DMS53 (cell line): ENCODE measurements around the gene SSTR5.
A peak's percentile ranks its signal among the peaks of the same experiment; 100 is the strongest.
"Not testable (repeated sequence)": the region's sequence is repeated elsewhere in the genome, so short reads cannot be mapped to it uniquely, and the experiment has no call there.

Experiments used
- DNase-seq: peaks from one replicate; lab custom pipeline; 2025; lab: John Stamatoyannopoulos, UW

The SSTR5 gene

GRCh38 chr16:1073566-1074378, 1.2 kb downstream of the SSTR5 start:
- DNase-seq = no peak

DNA sequence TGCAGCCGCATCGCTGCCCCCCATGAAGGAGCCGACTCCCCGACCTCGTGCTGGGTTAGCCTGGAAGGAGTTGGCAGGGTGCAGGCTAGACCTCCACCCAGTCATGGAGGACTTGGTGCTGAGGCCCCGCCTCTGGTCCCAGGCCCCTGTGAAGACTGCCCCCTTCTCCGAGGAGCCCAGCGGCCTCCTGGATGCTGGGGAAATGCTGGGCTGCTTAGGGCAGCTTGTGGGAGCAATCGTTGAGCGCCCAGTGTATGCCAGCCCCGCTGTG, 1.8 kb downstream of the SSTR5 start:
- DNase-seq = no peak

GRCh38 chr16:1075546-1075945, 3.0 kb downstream of the SSTR5 start:
- no peak for DNase-seq

DNA sequence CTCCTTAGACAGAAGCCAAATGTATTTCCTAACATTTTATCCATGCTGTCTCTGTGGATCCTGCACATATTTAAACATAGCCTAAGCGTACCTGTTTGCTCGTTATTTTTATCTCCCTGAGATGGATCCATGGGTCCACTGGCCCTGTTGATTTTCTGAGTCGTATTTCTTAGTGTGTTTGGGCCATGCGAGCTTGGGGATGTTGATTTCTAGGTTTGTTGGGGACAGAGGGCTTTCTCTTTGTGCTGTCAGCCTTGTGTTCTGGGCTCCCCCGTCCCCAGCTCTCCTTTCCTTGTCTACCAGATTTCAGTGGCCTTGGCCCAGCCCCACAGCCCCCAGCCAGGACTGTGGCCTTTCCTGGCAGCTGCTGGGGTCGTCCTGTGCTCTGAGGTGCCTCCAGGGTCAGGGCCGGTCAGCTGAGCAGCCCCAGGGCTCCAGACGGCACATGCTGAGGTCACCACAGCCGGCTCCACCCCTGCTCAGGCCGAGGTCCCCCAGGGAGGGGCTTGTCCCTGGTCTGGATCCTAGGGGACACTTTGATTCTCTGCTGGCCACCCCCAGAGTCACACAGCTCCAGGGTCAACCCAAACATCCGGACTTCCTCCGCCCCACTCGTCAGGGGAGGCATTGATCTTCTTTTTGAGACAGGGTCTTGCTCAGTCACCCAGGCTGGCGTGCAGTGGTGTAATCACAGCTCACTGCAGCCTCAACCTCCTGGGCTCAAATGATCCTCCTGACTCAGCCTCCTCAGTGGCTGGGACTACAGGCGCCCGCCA, 4.4 kb downstream of the SSTR5 start:
- no peak for DNase-seq

DNA sequence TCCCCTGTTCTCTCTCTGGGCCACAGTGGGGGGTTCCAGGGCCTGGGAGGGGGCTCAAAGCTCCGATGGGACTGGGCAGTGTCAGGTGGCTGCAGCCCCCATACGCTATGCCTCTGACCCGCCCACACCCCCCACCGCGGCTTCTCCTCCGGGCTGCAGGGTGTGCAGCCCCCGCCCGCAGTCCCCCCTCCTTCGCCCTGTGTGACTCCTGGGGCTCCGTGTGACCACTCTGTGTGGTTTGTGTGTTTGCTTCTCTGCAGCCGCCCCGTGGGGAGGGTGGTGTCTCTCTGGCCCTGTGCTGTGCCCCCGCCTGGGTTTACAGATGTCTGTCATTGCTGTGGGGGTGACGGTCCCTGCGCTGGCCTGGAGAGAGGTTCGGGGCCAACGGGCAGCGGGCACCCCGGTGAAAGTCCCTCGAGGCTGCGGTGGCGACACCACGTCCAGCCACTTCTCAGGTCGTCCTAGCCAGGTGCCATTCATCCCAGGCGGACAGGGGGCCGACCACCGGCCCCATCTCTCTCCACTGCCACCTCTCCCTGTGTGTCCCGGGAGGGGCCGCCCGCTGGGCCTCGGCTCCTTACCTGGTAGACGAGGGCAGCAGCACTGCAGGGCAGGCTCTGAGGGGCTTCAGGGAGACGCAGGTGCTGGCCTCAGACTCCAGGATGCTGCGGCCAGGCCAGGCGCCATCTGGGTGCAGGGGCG, 5.5 kb downstream of the SSTR5 start:
- DNase-seq = no peak

GRCh38 chr16:1078579-1079021, 6.1 kb downstream of the SSTR5 start:
- DNase-seq = peak; percentile 74

DNA sequence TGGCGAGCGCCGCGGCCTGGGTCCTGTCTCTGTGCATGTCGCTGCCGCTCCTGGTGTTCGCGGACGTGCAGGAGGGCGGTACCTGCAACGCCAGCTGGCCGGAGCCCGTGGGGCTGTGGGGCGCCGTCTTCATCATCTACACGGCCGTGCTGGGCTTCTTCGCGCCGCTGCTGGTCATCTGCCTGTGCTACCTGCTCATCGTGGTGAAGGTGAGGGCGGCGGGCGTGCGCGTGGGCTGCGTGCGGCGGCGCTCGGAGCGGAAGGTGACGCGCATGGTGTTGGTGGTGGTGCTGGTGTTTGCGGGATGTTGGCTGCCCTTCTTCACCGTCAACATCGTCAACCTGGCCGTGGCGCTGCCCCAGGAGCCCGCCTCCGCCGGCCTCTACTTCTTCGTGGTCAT, 6.8 kb downstream of the SSTR5 start:
- no peak for DNase-seq

GRCh38 chr16:1079786-1080525, 7.4 kb downstream of the SSTR5 start:
- no peak for DNase-seq

GRCh38 chr16:1080801-1081733, 8.5 kb downstream of the SSTR5 start:
- no peak for DNase-seq

DNA sequence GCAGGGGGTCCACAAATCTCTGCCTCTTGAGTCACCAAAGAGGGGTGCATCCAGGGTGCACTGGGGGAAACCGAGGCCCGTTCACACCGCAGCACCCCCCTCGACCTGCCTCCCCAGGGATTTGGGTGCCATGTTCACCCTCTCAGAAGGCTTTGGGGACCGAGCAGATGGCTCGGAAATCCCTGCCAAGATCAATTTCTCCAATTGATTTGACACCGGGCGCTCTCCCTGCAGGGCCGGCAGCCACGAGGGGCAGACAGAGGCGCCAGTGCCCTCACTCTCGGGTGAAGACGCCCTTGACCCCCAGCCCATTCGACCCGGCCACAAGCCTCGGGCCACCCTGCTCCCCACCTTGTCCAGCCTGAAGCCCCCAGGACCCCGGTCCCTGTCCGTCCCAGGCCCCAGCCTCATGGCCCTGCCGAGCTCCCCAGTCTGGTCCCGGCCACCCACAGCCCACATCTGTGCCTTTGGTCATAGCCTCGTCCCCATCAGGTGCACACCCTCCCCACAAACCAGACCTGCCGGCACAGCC, 9.3 kb downstream of the SSTR5 start:
- no peak for DNase-seq

DNA sequence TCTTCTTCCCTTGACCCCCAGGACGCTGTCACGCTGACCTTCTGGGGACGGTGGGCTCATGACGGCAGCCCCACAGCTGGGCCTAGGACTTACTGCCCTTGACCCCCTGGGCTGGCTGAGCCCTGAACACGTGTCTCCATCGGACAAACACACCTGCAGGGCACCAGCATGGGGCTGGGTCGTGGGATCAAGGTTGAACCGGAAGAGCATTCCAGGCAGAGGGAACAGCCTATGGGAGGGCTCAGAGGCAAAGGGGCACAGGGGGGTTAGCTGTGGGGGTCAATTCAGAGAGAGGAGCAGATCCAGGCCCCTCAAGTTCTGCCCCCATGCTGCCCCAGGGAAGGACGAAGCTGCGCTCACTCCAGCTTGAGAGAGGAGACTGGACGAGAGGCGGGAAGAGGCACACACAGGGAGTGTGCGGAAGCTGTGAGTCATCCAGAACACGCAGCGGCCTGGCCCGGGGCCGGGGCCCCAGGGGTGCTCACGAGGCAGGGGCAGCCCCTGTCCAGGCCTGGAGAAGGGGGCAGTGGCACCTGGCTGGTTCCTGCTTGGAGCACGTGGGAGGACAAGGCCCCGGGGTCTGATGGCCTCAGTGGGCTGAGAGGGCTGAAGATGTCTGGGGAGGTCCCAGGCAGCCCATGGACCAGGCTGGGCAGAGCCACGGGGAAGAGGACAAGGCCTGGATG, 9.9 kb downstream of the SSTR5 start:
- no peak for DNase-seq

- DNase-seq = no peak
These were observed 10.6 kb downstream of the SSTR5 start for GRCh38 chr16:1082952-1083675.

DNA sequence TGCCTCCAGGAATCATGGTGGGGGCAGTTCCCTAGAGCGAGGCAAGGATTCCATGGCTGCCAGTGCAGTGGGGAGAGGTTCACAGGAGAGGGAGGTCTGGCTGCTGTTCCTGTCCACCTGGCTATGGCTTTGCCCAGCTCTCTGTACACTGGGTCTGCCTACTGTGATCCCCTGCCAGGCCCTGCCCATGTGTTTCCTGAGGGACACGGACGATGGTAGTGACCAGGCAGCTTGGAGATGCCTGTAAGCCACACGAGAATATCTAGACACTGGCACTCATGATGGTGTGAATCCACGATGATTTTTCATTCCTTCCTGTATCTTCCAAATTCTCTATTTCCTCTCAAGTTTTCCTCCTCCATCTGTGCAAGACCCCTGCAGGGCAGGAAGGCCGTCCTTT, 12.4 kb downstream of the SSTR5 start:
- no peak for DNase-seq

DNA sequence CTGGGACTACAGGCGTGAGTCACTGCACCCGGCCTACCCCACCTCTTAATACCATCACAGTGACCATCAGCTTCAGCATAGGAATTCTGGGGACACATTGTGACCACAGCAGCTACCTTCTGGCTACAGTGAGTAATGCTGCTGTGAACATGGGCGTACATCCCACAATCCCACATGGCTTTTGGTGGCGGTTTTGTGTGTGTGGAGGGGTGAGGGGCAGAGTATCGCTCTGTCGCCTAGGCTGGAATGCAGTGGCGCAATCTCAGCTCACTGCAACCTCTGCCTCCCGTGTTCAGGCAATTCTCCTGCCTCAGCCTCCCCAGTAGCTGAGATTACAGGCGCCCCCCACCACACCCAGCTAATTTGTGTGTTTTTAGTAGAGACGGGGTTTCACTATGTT, 13.9 kb downstream of the SSTR5 start:
- DNase-seq = not testable (repeated sequence)

DNA sequence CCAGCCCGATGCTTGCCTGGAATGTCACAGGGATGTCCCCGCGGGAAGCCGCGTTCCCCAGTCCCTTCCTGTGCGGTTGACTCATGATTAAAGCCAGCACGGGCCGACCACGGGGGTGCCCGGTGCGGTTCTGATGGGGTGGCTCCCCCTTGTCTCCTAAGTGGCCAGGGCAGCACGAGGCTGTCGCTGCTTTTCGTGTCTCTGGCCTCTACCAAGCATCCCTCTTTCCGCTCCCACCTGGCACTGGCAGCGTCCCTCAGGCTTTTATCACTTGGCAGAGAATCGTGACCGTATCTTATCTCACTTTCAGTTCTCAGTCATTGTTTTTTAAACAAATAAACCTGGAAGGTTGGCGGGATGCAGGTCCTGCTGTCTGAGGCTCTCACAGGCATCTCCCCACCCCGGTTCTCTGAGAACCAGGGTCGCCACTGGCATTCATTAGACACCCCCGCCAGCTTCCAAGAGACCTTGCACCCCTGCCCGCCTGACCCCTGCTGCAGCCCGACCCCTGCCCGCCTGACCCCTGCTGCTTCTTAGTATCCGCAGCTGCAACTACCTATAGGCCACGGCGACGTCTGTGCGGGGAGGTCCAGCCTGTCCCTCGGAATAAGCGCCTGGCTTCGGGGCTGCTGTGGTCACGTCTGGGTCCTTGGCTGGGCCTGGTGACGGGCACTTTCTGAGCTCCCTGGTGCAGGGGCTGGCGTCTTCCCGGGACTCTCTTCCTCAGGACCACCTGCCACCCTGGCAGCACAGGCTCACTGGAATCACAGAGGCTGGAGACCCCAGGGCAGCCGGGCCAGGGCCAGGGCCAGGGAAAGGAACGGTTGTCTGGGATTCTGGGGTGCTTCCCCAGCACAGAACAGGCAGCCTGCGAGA, 16.0 kb downstream of the SSTR5 start:
- no peak for DNase-seq

DNA sequence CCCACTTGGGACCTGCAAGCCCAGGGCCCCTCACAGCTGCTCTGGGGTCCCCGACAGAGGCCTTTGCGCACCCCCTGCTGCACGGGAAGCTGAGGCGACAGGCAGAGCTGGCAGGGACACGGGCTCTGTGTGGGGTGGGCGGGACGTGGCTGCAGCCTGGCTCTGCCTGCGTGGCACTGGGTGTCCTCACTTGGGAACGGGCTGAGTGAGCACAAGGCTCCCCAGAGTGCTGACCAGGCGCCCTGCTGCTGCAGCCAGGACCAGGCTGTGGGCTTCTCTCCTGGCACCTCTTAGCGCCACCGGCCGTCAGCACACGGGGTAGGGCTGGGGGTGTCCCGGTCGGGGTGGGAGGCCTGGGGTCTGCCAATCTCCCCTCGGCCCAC, 16.9 kb downstream of the SSTR5 start:
- no peak for DNase-seq

- DNase-seq = no peak
These were observed 17.5 kb downstream of the SSTR5 start for GRCh38 chr16:1089822-1090619.
